Large intestine (tissue), 3 donors: ENCODE data around the gene SLC4A8. TPM values are rescaled to one million over a fixed set of nuclear protein-coding genes. Genes with fewer than 3 reads are reported as not detected.
A peak's percentile ranks its signal among the peaks of the same experiment; 100 is the strongest.

Source experiments
- DNase-seq, 2 donors: peaks; one replicate each; pipeline versions ENCODE4 v3.0.0 to v3.0.0-alpha.2; 2013
- H3K27ac ChIP-seq: one replicate; pipeline ENCODE4 v1.5.1; 2013; ENCODE audit warnings: low read length
- H3K27me3 ChIP-seq: 2 replicates; pipeline ENCODE4 v1.6.1; 2013; ENCODE audit warnings: low read length; ENCODE audit not compliant: control insufficient read depth, insufficient read depth
- H3K36me3 ChIP-seq: 2 replicates; pipeline ENCODE4 v1.6.1; 2013; ENCODE audit warnings: low read length; ENCODE audit not compliant: control insufficient read depth, insufficient read depth
- H3K4me1 ChIP-seq: one replicate; pipeline ENCODE4 v1.6.1; 2013; ENCODE audit warnings: low read length; ENCODE audit not compliant: control insufficient read depth, insufficient read depth
- H3K4me3 ChIP-seq: one replicate; pipeline ENCODE4 v1.5.1; 2013; ENCODE audit warnings: low read length
- H3K9me3 ChIP-seq: one replicate; pipeline ENCODE4 v1.6.1; 2013; ENCODE audit warnings: mild to moderate bottlenecking, low read depth, low read length, moderate library complexity; ENCODE audit not compliant: control insufficient read depth
- WGBS: methylation state at CpG from one replicate; pipeline ENCODE4 v1.1.5; 2013; ENCODE audit warnings: low lambda C conversion rate; ENCODE audit not compliant: insufficient coverage; 5-methylcytosine and 5-hydroxymethylcytosine counted together
- polyA plus RNA-seq: library from polyadenylated mRNA; unstranded; fragments of 120-200 nt; gene quantifications from one replicate; pipeline ENCODE4 v1.2.1, GENCODE V29; 2013

The SLC4A8 gene
- polyA plus RNA-seq, 1 donor: 6.3 TPM

DNA sequence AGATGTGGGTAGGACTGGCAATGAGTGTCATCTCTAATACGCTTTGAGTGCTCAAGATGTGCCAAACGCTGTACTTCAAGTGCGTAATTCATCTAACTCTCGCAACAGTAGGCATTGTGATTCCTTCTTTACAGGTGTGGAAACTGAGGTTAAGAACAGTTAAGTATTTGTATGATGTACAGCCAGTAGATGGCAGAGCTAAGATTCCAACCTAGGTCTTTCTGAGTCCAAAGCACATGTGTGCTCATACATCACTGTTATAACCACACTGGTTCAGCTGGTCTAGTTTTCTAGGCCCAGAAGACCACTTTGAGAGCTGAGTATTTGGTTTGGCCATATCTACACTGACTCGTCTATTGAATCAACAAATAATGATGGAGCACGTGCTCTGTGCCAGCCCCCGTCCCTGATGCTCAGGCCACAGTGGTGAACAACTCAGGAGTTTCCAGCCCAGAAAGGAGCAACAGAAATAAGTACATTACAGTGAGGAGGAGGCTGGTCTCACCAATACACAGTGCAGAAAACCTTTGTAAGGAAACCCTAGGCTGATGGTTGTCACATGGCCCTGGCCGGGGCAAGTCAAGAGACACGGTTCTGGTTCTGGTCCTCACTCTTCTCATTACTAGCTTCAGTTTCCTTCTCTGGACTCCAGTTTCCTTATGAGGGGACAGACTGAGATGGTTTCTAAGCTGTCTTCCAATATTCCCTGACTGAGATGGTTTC, 97.1 kb downstream of the SLC4A8 start:
- Histone ChIP-seq H3K27ac (peak overlapping the region; percentile 4), H3K36me3 (no peaks in the 10 kb centered on the region), H3K27me3 (no peaks in the 10 kb centered on the region), H3K9me3 (no peaks in the 10 kb centered on the region), H3K4me3 (no peak overlapping the region), H3K4me1 (peaks cover 36% of the 10 kb centered on the region)
- DNase-seq: peak in 1 of 2 donors; percentile 29
- no CpG with 5 or more reads among the region's 9 CpGs for WGBS

DNA sequence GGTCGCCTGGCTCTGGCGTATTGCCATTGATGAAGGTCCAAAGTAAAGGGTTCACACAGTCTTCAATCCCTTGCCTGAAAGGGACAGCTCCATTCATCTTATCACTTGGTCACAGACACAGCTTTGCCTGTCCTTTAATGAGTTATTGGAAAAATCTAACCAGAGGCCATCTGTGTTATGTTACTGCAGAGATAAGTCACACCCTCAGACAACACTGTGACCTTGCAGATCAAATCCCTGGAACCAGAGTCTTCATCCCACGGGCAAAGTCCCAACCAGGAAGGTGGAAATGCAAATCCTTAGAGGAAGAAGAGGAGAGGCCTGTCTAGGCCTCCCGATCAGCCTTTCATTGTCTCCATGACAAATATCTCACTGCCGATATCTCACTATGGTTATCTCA, 98.1 kb downstream of the SLC4A8 start:
- Histone ChIP-seq H3K4me3 (no peak overlapping the region), H3K27me3 (no peaks in the 10 kb centered on the region), H3K27ac (peak overlapping the region; percentile 4), H3K36me3 (no peaks in the 10 kb centered on the region), H3K4me1 (peaks cover 36% of the 10 kb centered on the region), H3K9me3 (no peaks in the 10 kb centered on the region)
- no CpG with 5 or more reads among the region's 5 CpGs for WGBS
- DNase-seq: peak; percentile 42 to 77

DNA sequence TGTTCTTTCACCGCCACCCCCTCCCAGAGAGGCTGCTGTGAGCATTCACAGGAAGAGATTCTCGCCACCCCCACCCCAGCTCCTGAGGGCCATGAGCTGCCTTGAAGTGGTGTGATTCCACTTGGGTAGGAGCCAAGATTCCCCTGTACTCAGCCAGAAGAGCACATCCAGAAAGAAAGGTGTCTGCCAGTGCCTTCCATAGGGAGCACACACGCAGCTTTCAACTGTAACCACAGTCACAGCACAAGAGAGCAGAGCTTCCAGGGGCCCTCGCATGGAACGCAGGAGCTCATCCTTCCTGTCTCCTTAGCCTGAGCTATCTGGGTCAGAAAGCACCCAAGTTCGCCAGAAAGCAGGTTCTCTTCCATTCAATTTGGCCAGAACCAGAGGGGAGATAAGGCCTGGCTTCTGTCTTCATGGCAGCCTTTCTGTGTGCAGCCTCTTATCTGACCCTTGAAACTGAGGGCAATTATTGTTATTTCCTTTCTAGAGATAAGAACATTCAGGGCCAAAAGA, 99.8 kb downstream of the SLC4A8 start:
- Histone ChIP-seq H3K27ac (peak overlapping the region; percentile 78), H3K36me3 (no peaks in the 10 kb centered on the region), H3K4me1 (peaks cover 50% of the 10 kb centered on the region), H3K9me3 (no peaks in the 10 kb centered on the region), H3K27me3 (no peaks in the 10 kb centered on the region), H3K4me3 (no peak overlapping the region)
- peak; percentile 29 to 74 for DNase-seq
- WGBS: no CpG with 5 or more reads among the region's 6 CpGs

DNA sequence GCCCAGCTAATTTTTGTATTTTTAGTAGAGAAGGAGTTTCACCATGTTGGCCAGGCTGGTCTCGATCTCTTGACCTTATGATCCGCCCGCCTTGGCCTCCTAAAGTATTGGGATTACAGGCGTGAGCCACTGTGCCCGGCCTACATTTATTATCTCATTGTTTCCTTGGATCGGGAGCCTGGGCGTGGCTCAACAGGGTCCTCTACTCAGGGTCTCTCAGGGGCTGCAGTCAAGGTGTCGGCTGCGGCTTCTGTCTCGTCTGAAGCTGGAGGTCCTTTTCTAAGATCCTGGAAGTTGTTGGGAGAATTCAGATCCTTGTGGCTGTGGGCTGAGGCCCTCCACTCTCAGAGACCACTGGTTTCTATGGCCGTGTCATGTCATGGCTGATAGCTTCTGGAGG, 100.9 kb downstream of the SLC4A8 start:
- H3K4me1 ChIP-seq: peaks cover 60% of the 10 kb centered on the region
- H3K27ac ChIP-seq: no peak overlapping the region
- DNase-seq: no peak
- no peaks in the 10 kb centered on the region for H3K36me3 ChIP-seq
- no peak overlapping the region for H3K4me3 ChIP-seq
- WGBS: no CpG with 5 or more reads among the region's 11 CpGs
- H3K27me3 ChIP-seq: no peaks in the 10 kb centered on the region
- no peaks in the 10 kb centered on the region for H3K9me3 ChIP-seq

DNA sequence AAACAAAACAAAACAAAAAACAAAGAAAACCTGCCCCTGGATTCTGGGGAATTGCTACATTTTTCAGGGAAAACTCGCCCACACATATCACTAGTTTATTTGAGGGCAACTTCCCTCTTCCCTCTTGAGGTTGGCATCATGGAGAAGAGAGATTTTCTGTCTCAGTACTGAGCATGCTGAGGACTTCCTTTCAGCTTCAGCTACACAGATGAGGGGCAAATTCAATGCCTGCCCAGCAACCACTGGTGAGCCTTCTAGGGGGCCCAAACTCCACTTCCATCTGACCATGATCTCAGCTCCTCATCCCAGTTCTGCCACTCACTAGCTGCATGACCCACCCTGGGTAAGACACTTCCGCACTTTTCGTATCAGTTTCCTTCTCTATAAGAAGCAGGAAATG, 103.3 kb downstream of the SLC4A8 start:
- Histone ChIP-seq H3K27me3 (no peaks in the 10 kb centered on the region), H3K36me3 (no peaks in the 10 kb centered on the region), H3K4me1 (peaks cover 63% of the 10 kb centered on the region), H3K4me3 (no peak overlapping the region), H3K9me3 (no peaks in the 10 kb centered on the region), H3K27ac (peak overlapping the region; percentile 21)
- WGBS: no CpG with 5 or more reads among the region's 3 CpGs
- DNase-seq: no peak

DNA sequence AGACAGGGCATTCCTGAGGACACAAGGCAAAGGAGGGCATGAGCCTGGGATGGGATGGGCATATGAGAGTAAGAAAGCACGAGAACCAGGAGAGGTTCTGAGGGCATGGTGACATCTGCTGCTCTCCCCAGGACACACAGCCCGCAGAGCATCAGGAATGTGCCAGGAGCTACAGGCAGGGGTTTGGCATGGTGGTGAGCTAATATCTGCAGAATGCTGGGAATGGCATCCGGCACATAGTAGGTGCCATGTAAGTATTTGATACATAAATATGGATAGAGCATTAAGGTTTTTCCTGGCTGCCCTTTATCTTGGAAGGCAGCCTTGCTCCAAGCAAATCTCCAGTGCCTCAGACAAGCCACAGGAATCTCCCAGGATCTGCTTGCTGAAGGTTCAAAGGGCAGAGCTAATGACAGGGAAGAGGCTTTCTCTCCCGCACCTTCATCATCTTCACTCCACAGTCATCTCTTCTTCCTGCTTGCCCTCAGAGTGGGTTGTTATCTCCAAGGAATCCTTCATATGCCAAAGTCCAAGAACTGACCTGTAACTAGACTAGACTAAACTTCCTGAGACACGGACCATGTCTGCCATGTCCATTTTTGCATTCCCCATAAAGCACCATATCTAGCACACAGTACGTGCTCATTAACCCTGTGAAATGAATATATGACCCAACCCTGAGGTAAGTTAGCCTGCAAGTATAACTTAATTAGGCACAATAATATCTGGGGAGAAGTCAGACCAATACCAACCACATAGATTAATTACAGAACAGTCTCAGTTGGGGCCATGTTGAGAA, 104.4 kb downstream of the SLC4A8 start:
- H3K4me1 ChIP-seq: peaks cover 52% of the 10 kb centered on the region
- no peaks in the 10 kb centered on the region for H3K36me3 ChIP-seq
- peak; percentile 65 to 84 for DNase-seq
- peak overlapping the region; percentile 45 for H3K27ac ChIP-seq
- no peak overlapping the region for H3K4me3 ChIP-seq
- H3K9me3 ChIP-seq: no peaks in the 10 kb centered on the region
- WGBS: 20% methylated on average over 1 of the region's 6 CpGs
- peaks cover 3% of the 10 kb centered on the region for H3K27me3 ChIP-seq

DNA sequence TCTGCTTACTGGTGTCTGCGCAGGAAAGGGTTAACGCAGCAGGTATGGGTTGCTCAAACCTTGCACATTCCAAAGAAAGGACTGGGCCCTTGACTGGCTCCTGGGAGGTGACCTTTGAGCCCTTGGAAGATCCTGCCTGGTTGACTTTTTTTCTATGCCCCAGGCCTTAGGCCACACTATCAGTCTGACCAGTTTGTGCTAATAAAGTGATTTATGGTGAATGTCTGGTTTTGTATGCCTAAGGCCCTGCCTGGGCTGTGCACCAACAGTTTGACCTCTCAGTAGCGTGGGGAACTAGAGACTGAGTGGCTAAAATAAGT, 105.0 kb downstream of the SLC4A8 start:
- peaks cover 47% of the 10 kb centered on the region for H3K4me1 ChIP-seq
- peak overlapping the region; percentile 45 for H3K27ac ChIP-seq
- WGBS: no CpG with 5 or more reads among the region's 3 CpGs
- H3K9me3 ChIP-seq: no peaks in the 10 kb centered on the region
- no peaks in the 10 kb centered on the region for H3K36me3 ChIP-seq
- no peak overlapping the region for H3K4me3 ChIP-seq
- peak; percentile 72 to 83 for DNase-seq
- H3K27me3 ChIP-seq: peaks cover 4% of the 10 kb centered on the region

DNA sequence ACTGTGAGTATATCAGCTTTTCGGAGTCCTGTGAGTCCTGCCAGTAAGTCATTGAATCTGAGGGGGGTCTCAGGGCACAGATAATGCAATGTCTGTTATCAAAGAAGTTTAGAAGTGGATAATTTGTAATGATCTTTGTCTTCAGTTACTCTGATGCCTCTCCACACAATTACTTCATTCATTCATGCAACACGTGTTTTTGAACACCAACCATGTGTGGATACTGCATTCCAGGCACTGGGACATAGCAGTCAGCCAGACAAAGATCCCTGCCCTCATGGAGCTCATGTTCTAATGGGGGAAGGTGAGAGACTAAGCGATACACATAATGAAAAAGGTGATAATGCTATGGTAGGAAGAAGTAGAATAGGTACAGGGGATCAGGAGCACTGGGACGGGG, 105.6 kb downstream of the SLC4A8 start:
- no peaks in the 10 kb centered on the region for H3K9me3 ChIP-seq
- H3K4me1 ChIP-seq: peaks cover 42% of the 10 kb centered on the region
- no peak overlapping the region for H3K4me3 ChIP-seq
- peak overlapping the region; percentile 45 for H3K27ac ChIP-seq
- no peak for DNase-seq
- peaks cover 6% of the 10 kb centered on the region for H3K27me3 ChIP-seq
- no peaks in the 10 kb centered on the region for H3K36me3 ChIP-seq
- WGBS: 100% methylated on average over 1 of the region's 4 CpGs

DNA sequence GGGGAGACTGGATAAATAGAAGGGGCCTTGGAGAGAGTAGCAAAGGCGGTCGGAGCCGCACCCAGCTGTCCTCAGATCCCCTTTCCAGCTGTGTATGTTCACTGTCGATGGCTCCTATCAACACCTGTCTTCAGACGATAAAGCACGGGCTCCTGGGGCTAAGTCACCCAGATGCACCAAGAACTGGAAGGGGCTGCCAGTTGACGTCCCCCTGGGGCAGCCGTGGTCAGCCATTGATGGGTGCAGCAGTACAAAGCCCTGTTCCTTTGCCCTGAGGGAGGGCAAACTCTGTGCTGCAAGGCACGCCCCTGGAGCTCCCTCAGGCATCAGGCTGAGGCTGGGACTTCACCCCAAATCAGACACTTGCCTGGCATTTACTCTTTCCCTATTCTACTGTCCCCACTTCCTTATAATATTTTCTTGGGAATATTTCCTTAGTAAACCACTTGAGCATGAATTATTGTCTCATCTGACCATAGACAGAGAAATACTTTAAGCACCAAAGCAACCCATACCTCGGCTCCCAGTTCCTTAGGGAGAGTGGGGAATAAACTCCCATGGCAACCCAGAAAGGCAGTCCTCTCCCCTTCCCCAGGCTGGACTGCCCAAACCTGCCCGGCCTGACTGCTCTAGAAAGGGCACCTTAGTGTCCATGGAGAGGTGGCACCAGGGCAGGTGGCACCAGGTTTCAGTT, 106.8 kb downstream of the SLC4A8 start:
- Histone ChIP-seq H3K36me3 (no peaks in the 10 kb centered on the region), H3K4me3 (no peak overlapping the region), H3K27ac (no peak overlapping the region), H3K9me3 (no peaks in the 10 kb centered on the region), H3K27me3 (peaks cover 6% of the 10 kb centered on the region), H3K4me1 (peaks cover 38% of the 10 kb centered on the region)
- DNase-seq: peak in 1 of 2 donors; percentile 32
- WGBS: no CpG with 5 or more reads among the region's 11 CpGs

DNA sequence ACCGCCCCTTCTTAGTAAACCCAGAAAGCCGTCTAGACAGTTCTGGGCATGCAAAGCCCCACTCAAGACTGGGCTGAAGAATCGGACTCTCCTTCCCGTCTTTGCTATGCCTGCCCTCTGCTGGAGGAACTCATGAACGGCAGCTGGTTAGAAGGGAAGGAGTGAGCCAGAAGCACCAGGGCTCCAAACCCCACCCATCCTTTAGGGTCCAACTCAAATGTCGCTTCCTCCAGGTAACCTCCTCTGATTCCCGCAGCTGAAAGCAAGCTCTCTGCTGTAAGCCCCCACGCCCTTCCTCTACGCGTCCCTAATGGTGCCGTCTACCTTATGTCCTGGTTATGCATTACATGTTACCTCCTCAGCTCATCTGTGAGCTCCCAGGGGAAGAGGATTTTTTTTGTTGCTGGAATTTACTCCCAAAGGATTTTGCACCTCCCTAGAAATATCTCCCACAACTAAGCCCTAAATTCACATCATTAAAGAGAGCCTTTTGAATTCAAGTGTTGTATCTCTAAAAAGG, 107.4 kb downstream of the SLC4A8 start:
- Histone ChIP-seq H3K36me3 (no peaks in the 10 kb centered on the region), H3K9me3 (no peaks in the 10 kb centered on the region), H3K27me3 (peaks cover 6% of the 10 kb centered on the region), H3K27ac (no peak overlapping the region), H3K4me3 (no peak overlapping the region), H3K4me1 (peaks cover 38% of the 10 kb centered on the region)
- no CpG with 5 or more reads among the region's 11 CpGs for WGBS
- DNase-seq: peak; percentile 64 to 66
